Stimulated activated CD4-positive, alpha-beta T cell treated with anti-CD3 and anti-CD28 coated beads, Interleukin-12 subunit alpha, Interleukin-12 subunit beta, amount 100 ng/mL, for 4 hours (primary cell): ENCODE results near the gene SPATS2L.

ENCODE experiments used
- DNase-seq: peaks from one replicate; pipeline ENCODE4 v3.0.0-alpha.2; 2020

SPATS2L gene

DNA sequence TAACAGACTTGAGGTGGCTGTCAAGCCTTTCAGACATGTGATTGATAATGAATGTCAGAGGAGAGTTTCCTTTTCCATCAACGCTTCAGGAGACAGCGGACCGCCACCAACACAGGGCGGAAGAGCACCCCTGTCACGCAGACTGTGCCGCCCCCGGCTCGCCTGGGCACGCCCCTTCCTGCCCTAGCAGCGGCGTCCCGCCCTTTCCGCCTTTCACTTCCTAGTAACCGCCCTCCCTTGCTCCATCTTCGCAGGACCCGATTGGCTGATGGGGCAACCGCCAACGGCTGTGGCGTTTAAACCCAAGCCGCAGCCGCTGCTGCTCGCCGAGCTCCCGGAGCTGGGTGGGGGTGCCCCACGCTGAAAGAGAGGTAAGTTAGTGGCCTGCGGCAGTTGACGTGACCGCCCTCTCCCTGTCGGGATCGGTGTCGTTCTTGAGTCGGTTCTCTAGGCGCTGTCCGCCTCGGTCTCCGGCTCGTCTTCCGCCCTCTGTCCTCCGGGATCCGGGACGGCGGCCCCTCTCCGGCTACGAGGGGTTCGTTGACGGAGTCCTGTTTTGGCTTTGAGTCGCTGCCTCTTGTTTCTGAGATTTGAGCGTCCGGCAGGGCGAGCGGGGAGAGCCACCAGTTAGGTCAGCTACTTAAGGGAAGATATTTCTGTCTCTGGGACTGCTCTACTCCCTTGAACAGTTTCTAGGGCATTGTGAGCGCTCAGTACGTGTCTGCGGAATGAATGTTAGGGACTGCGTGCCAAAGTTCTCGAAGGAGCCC is 219.6 kb downstream of the SPATS2L start, which contains the start of gene SGO2:
Gene SGO2 (plus strand): TSS at position 326 of the 770 bp plus-strand sequence. CDS start 6,769 bp downstream, outside the sequence.
- DNase-seq, result peak; percentile 92

DNA sequence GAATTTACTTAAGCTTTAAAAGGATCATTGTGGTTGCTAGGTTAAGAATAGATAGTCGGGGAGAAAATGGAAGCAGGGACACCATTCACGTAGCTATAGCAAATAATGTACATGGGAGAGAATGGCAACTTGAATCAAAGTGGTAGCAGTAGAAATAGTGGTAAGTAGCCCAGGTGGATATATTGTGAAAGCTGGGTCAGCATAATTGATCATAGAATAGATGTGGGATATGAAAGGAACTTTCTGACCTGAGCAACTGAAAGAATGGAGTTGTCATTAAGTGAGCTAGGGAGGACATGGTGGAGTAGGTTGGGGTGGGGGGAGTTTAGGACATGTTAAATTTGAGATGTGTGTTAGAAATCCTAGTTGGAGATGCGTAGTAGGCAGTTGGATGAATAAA is 221.7 kb downstream of the SPATS2L start:
- DNase-seq, result no peak
